Measurements from ENCODE around the gene GIMAP2.
"Not testable (repeated sequence)": the region's sequence is repeated elsewhere in the genome, so short reads cannot be mapped to it uniquely, and the experiment has no call there.

The GIMAP2 gene

GRCh38 chr7:150685219-150686029 lies at the start of gene GIMAP2:
Gene GIMAP2 (plus strand): TSS chr7:150685706. CDS start chr7:150687060, 1,354 bp downstream.
- DNase-seq = no peak

GRCh38 chr7:150641854-150642253 lies 43.7 kb upstream of the GIMAP2 start:
- DNase-seq = no peak

GRCh38 chr7:150642926-150643325 lies 42.6 kb upstream of the GIMAP2 start:
- DNase-seq = no peak

GRCh38 chr7:150645259-150646020 lies 40.1 kb upstream of the GIMAP2 start:
- no peak for DNase-seq

- DNase-seq = no peak
Measured at GRCh38 chr7:150648353-150649079, 37.0 kb upstream of the GIMAP2 start.

GRCh38 chr7:150649080-150649385 lies 36.5 kb upstream of the GIMAP2 start:
- DNase-seq = no peak

GRCh38 chr7:150654692-150655091 lies 30.8 kb upstream of the GIMAP2 start:
- no peak for DNase-seq

- DNase-seq = no peak
Measured at GRCh38 chr7:150656047-150656446, 29.5 kb upstream of the GIMAP2 start.

- no peak for DNase-seq
Measured at GRCh38 chr7:150657526-150657925, 28.0 kb upstream of the GIMAP2 start.

GRCh38 chr7:150660939-150661613 lies 24.4 kb upstream of the GIMAP2 start:
- DNase-seq = no peak

GRCh38 chr7:150662821-150663220 lies 22.7 kb upstream of the GIMAP2 start:
- DNase-seq = not testable (repeated sequence)

- no peak for DNase-seq
Measured at GRCh38 chr7:150663802-150664494, 21.6 kb upstream of the GIMAP2 start.

- no peak for DNase-seq
Measured at GRCh38 chr7:150665089-150665748, 20.3 kb upstream of the GIMAP2 start.

- no peak for DNase-seq
Measured at GRCh38 chr7:150665896-150666295, 19.6 kb upstream of the GIMAP2 start.

GRCh38 chr7:150666412-150666811 lies 19.1 kb upstream of the GIMAP2 start:
- DNase-seq = no peak

GRCh38 chr7:150668472-150668911 lies 17.0 kb upstream of the GIMAP2 start:
- no peak for DNase-seq

GRCh38 chr7:150668977-150669376 lies 16.5 kb upstream of the GIMAP2 start:
- no peak for DNase-seq

GRCh38 chr7:150671798-150672585 lies 13.5 kb upstream of the GIMAP2 start:
- not testable (repeated sequence) for DNase-seq

- DNase-seq = no peak
Measured at GRCh38 chr7:150675714-150676113, 9.8 kb upstream of the GIMAP2 start.

GRCh38 chr7:150676276-150676675 lies 9.2 kb upstream of the GIMAP2 start:
- DNase-seq = not testable (repeated sequence)

- not testable (repeated sequence) for DNase-seq
Measured at GRCh38 chr7:150676854-150677253, 8.7 kb upstream of the GIMAP2 start.

Data from NCI-H1930 (cell line).